CD14-positive monocyte (primary cell): ENCODE results near the gene ANKRD62. TPM values are rescaled to one million over a fixed set of nuclear protein-coding genes. Genes with fewer than 3 reads are reported as not detected.

ENCODE experiments used
- DNase-seq, 3 donors: peaks; one replicate each; pipeline ENCODE4 v3.0.0-alpha.2; 2011 to 2022
- H2AFZ ChIP-seq: 2 replicates; pipeline ENCODE4 v1.6.0; 2012; ENCODE audit warnings: mild to moderate bottlenecking, low read depth, low read length, inconsistent platforms; ENCODE audit not compliant: insufficient read depth, poor library complexity, severe bottlenecking
- H3K27ac ChIP-seq, 2 donors: 1 replicate in 1 of 2; 2 replicates in 1 of 2; pipeline ENCODE4 v1.5.1; 2012 to 2013; ENCODE audit warnings: low read length in 2 of 2, control low read depth in 1 of 2, inconsistent platforms in 1 of 2, low read depth in 1 of 2, mild to moderate bottlenecking in 1 of 2
- H3K27me3 ChIP-seq, 2 donors: one replicate each; pipeline versions ENCODE4 v1.6.0 to v1.6.1; 2011 to 2013; ENCODE audit warnings: low read length in 2 of 2; ENCODE audit not compliant: control insufficient read depth in 2 of 2, insufficient read depth in 2 of 2
- H3K36me3 ChIP-seq, 2 donors: replicated peaks in 1 of 2; 1 replicate in 1 of 2; 2 replicates in 1 of 2; pipeline versions ENCODE4 v1.5.1 to v1.6.1; 2012 to 2013; ENCODE audit warnings: low read length in 2 of 2, control low read depth in 1 of 2, inconsistent platforms in 1 of 2, mild to moderate bottlenecking in 1 of 2; ENCODE audit not compliant: insufficient read depth in 2 of 2, control insufficient read depth in 1 of 2
- H3K4me1 ChIP-seq, 2 donors: 1 replicate in 1 of 2; 2 replicates in 1 of 2; pipeline versions ENCODE4 v1.5.1 to v1.6.1; 2012 to 2013; ENCODE audit warnings: low read length in 2 of 2, control low read depth in 1 of 2, inconsistent platforms in 1 of 2, mild to moderate bottlenecking in 1 of 2, moderate library complexity in 1 of 2; ENCODE audit not compliant: insufficient read depth in 2 of 2, control insufficient read depth in 1 of 2
- H3K4me2 ChIP-seq: replicated peaks from 2 replicates; pipeline ENCODE3; 2012; ENCODE audit warnings: low read length, moderate library complexity, mild to moderate bottlenecking; ENCODE audit not compliant: poor library complexity, severe bottlenecking; ENCODE audit errors: extremely low read depth
- H3K4me3 ChIP-seq, 3 experiments: fragments of 200-600 bp in 1 of 3; sonication (generic) in 1 of 3; replicated peaks in 1 of 3; 1 replicate in 2 of 3; 2 replicates in 1 of 3; pipeline ENCODE4 v1.5.1; 2011 to 2013; ENCODE audit warnings: low read length in 3 of 3, mild to moderate bottlenecking in 3 of 3, control low read depth in 2 of 3, low read depth in 2 of 3, inconsistent platforms in 1 of 3, moderate library complexity in 1 of 3
- H3K79me2 ChIP-seq: 2 replicates; pipeline ENCODE4 v1.6.0; 2012; ENCODE audit warnings: mild to moderate bottlenecking, control low read depth, inconsistent platforms, low read length, moderate library complexity; ENCODE audit not compliant: insufficient read depth
- H3K9ac ChIP-seq: 2 replicates; pipeline ENCODE4 v1.6.0; 2017; ENCODE audit warnings: low read length, mild to moderate bottlenecking; ENCODE audit not compliant: insufficient read depth, poor library complexity, severe bottlenecking
- H3K9me3 ChIP-seq, 2 donors: replicated peaks in 1 of 2; 1 replicate in 1 of 2; 2 replicates in 1 of 2; pipeline versions ENCODE4 v1.5.1 to v1.6.1; 2012 to 2013; ENCODE audit warnings: low read length in 2 of 2, control low read depth in 1 of 2; ENCODE audit not compliant: control insufficient read depth in 1 of 2, insufficient read depth in 1 of 2
- H4K20me1 ChIP-seq: 2 replicates; pipeline ENCODE4 v1.6.0; 2012; ENCODE audit warnings: mild to moderate bottlenecking, low read length, control low read depth, moderate library complexity; ENCODE audit not compliant: insufficient read depth
- H3K27ac Mint-ChIP-seq, 7 donors: one replicate each; pipeline ENCODE4 v1.8.0; 2020; ENCODE audit warnings: mild to moderate bottlenecking in 7 of 7, mixed read lengths in 7 of 7, moderate library complexity in 6 of 7, inconsistent platforms in 2 of 7
- H3K27me3 Mint-ChIP-seq, 3 donors: one replicate each; pipeline ENCODE4 v1.8.0; 2021 to 2022; ENCODE audit warnings: low read depth in 3 of 3, mild to moderate bottlenecking in 3 of 3, mixed read lengths in 3 of 3, moderate library complexity in 3 of 3, inconsistent platforms in 1 of 3
- H3K36me3 Mint-ChIP-seq, 2 donors: one replicate each; pipeline ENCODE4 v1.8.0; 2020; ENCODE audit warnings: mixed read lengths in 2 of 2, inconsistent platforms in 1 of 2, mild to moderate bottlenecking in 1 of 2
- H3K4me1 Mint-ChIP-seq: one replicate; pipeline ENCODE4 v1.8.0; 2020; ENCODE audit warnings: mild to moderate bottlenecking, mixed read lengths
- H3K4me3 Mint-ChIP-seq, 2 donors: one replicate each; pipeline ENCODE4 v1.8.0; 2020; ENCODE audit warnings: mild to moderate bottlenecking in 2 of 2, mixed read lengths in 2 of 2, moderate library complexity in 1 of 2
- H3K9me3 Mint-ChIP-seq, 7 donors: one replicate each; pipeline ENCODE4 v1.8.0; 2020 to 2022; ENCODE audit warnings: mixed read lengths in 7 of 7, mild to moderate bottlenecking in 6 of 7, moderate library complexity in 6 of 7, inconsistent platforms in 2 of 7
- CTCF ChIP-seq: fragments of 200-600 bp; IDR thresholded peaks from one replicate; pipeline ENCODE4 v1.8.0; 2022; ENCODE audit warnings: antibody characterized with exemption, mild to moderate bottlenecking
- WGBS: methylation state at CpG from one replicate; pipeline ENCODE4 v1.1.5; 2013; ENCODE audit warnings: missing lambda C conversion rate; ENCODE audit not compliant: insufficient coverage; 5-methylcytosine and 5-hydroxymethylcytosine counted together
- intact Hi-C, 2 donors: fragments of 100-400 bp; cut with micrococcal nuclease; formaldehyde crosslinking; loops; one replicate each; pipeline versions ENCODE4 v1.15.0 to v1.15.1; 2023
- polyA plus RNA-seq, 3 donors: library from polyadenylated mRNA; depleted of rRNA in 1 of 3; unstranded in 2 of 3; stranded (reverse) in 1 of 3; fragments of 300-500 nt in 2 of 3; fragments of >200 nt in 1 of 3; fragmentation: Illumina TruSeq in 2 of 3; gene quantifications; 1 replicate in 2 of 3; 2 replicates in 1 of 3; pipeline ENCODE4 v1.2.3, GENCODE V29; 2012 to 2021

The ANKRD62 gene
- polyA plus RNA-seq, 3 donors: not detected

- H3K9ac ChIP-seq: no peak overlapping the region
- H3K36me3 ChIP-seq: no peaks in the 10 kb centered on the region
- no peaks in the 10 kb centered on the region for H3K79me2 ChIP-seq
- H3K27me3 ChIP-seq: no peaks in the 10 kb centered on the region
- Mint-ChIP-seq H3K9me3 (peaks cover 0 to 2% (median 0%) of the 10 kb centered on the region in 7 donors), H3K4me1 (peaks cover 5% of the 10 kb centered on the region), H3K4me3 (no peak overlapping the region), H3K27ac (peak overlapping the region in 2 of 7 donors; percentile 27 to 43), H3K27me3 (peaks cover 0 to 3% (median 2%) of the 10 kb centered on the region in 3 donors), H3K36me3 (no peaks in the 10 kb centered on the region)
- H4K20me1 ChIP-seq: no peaks in the 10 kb centered on the region
- H3K27ac ChIP-seq: no peak overlapping the region
- TF ChIP-seq CTCF: no peak
- H3K9me3 ChIP-seq: no peaks in the 10 kb centered on the region
- no peak overlapping the region for H3K4me3 ChIP-seq
- intact Hi-C loops: no loop called here
- no peak for DNase-seq
- no peak overlapping the region for H2AFZ ChIP-seq
- WGBS: 96% methylated on average over 11 of the region's 16 CpGs
- H3K4me2 ChIP-seq: no peak overlapping the region
- no peaks in the 10 kb centered on the region for H3K4me1 ChIP-seq
Measured at GRCh38 chr18:12059334-12060181, 34.1 kb upstream of the ANKRD62 start.

- no peak for TF ChIP-seq CTCF
- Histone ChIP-seq H3K4me1 (no peaks in the 10 kb centered on the region), H3K36me3 (no peaks in the 10 kb centered on the region), H3K79me2 (no peaks in the 10 kb centered on the region), H2AFZ (no peak overlapping the region), H3K27ac (no peak overlapping the region), H3K9me3 (no peaks in the 10 kb centered on the region), H3K4me2 (no peak overlapping the region), H3K27me3 (no peaks in the 10 kb centered on the region), H3K4me3 (no peak overlapping the region), H4K20me1 (no peaks in the 10 kb centered on the region), H3K9ac (no peak overlapping the region)
- Mint-ChIP-seq H3K27me3 (peaks cover 0 to 3% (median 2%) of the 10 kb centered on the region in 3 donors), H3K27ac (peak overlapping the region in 1 of 7 donors; percentile 43), H3K4me3 (no peak overlapping the region), H3K36me3 (no peaks in the 10 kb centered on the region), H3K4me1 (peaks cover 5% of the 10 kb centered on the region), H3K9me3 (peaks cover 0 to 2% (median 0%) of the 10 kb centered on the region in 7 donors)
- 89% methylated on average over 16 of the region's 20 CpGs for WGBS
- DNase-seq: no peak
- intact Hi-C loops: no loop called here
Measured at GRCh38 chr18:12060182-12060870, 33.3 kb upstream of the ANKRD62 start.
